ENCODE results near the gene APBB1IP.

Gene APBB1IP

GRCh38 chr10:26524161-26524896 is 86.2 kb downstream of the APBB1IP start:
- H3K9me3 Mint-ChIP-seq = peaks cover 1% of the 10 kb centered on the region
- H3K27ac Mint-ChIP-seq = peak overlapping the region; percentile 45
- peaks cover 41% of the 10 kb centered on the region for H3K4me1 Mint-ChIP-seq
- DNase-seq (no peak), ATAC-seq (no peak)
- H3K4me3 Mint-ChIP-seq = no peak overlapping the region
- H3K36me3 Mint-ChIP-seq (ENCODE audit: low read depth) = peaks cover 71% of the 10 kb centered on the region
- no peaks in the 10 kb centered on the region for H3K27me3 Mint-ChIP-seq

- H3K9me3 Mint-ChIP-seq = no peaks in the 10 kb centered on the region
- H3K27ac Mint-ChIP-seq = peak overlapping the region; percentile 68
- DNase-seq (no peak), ATAC-seq (no peak)
- H3K4me1 Mint-ChIP-seq = peaks cover 37% of the 10 kb centered on the region
- H3K27me3 Mint-ChIP-seq = no peaks in the 10 kb centered on the region
- peaks cover 59% of the 10 kb centered on the region for H3K36me3 Mint-ChIP-seq (ENCODE audit: low read depth)
- H3K4me3 Mint-ChIP-seq = no peak overlapping the region
These were observed 87.4 kb downstream of the APBB1IP start for GRCh38 chr10:26525586-26525985.

GRCh38 chr10:26527018-26527417 is 88.9 kb downstream of the APBB1IP start:
- Mint-ChIP-seq H3K27me3 (no peaks in the 10 kb centered on the region), H3K27ac (no peak overlapping the region), H3K36me3 (ENCODE audit: low read depth) (peaks cover 55% of the 10 kb centered on the region), H3K4me1 (peaks cover 36% of the 10 kb centered on the region), H3K9me3 (no peaks in the 10 kb centered on the region), H3K4me3 (no peak overlapping the region)
- DNase-seq (no peak), ATAC-seq (peak; percentile 75)

- DNase-seq = no peak
- H3K4me1 Mint-ChIP-seq = peaks cover 35% of the 10 kb centered on the region
- H3K9me3 Mint-ChIP-seq = no peaks in the 10 kb centered on the region
- H3K27me3 Mint-ChIP-seq = no peaks in the 10 kb centered on the region
- peak overlapping the region; percentile 14 for H3K27ac Mint-ChIP-seq
- H3K4me3 Mint-ChIP-seq = no peak overlapping the region
- peaks cover 53% of the 10 kb centered on the region for H3K36me3 Mint-ChIP-seq (ENCODE audit: low read depth)
- no peak for ATAC-seq
These were observed 89.9 kb downstream of the APBB1IP start for GRCh38 chr10:26528048-26528447.

- ATAC-seq (no peak), DNase-seq (no peak)
- Mint-ChIP-seq H3K4me3 (no peak overlapping the region), H3K4me1 (peaks cover 30% of the 10 kb centered on the region), H3K9me3 (no peaks in the 10 kb centered on the region), H3K27ac (no peak overlapping the region), H3K36me3 (ENCODE audit: low read depth) (peaks cover 54% of the 10 kb centered on the region), H3K27me3 (no peaks in the 10 kb centered on the region)
These were observed 90.7 kb downstream of the APBB1IP start for GRCh38 chr10:26528715-26529393.

GRCh38 chr10:26534384-26534783 is 96.2 kb downstream of the APBB1IP start:
- DNase-seq = no peak
- peaks cover 39% of the 10 kb centered on the region for H3K36me3 Mint-ChIP-seq (ENCODE audit: low read depth)
- no peak overlapping the region for H3K27ac Mint-ChIP-seq

GRCh38 chr10:26540601-26541000 is 102.5 kb downstream of the APBB1IP start:
- DNase-seq (no peak), ATAC-seq (peak; percentile 76)
- H3K36me3 Mint-ChIP-seq (ENCODE audit: low read depth) = peaks cover 58% of the 10 kb centered on the region
- peak overlapping the region; percentile 78 for H3K27ac Mint-ChIP-seq
- H3K9me3 Mint-ChIP-seq = no peaks in the 10 kb centered on the region
- H3K4me1 Mint-ChIP-seq = peaks cover 39% of the 10 kb centered on the region
- no peaks in the 10 kb centered on the region for H3K27me3 Mint-ChIP-seq
- H3K4me3 Mint-ChIP-seq = no peak overlapping the region

More at GRCh38 chr10:26534384-26534783, 96.2 kb downstream of the APBB1IP start:
- Mint-ChIP-seq H3K9me3 (no peaks in the 10 kb centered on the region), H3K4me3 (no peak overlapping the region), H3K4me1 (no peaks in the 10 kb centered on the region), H3K27me3 (no peaks in the 10 kb centered on the region)
- no peak for ATAC-seq

- Mint-ChIP-seq H3K9me3 (peaks cover 8% of the 10 kb centered on the region), H3K27me3 (no peaks in the 10 kb centered on the region), H3K36me3 (ENCODE audit: low read depth) (peaks cover 66% of the 10 kb centered on the region), H3K27ac (peak overlapping the region; percentile 71), H3K4me1 (peaks cover 41% of the 10 kb centered on the region), H3K4me3 (no peak overlapping the region)
- DNase-seq (no peak), ATAC-seq (peak; percentile 49)
These were observed 105.6 kb downstream of the APBB1IP start for GRCh38 chr10:26543567-26544306.

- no peak overlapping the region for H3K4me3 Mint-ChIP-seq
- ATAC-seq (no peak), DNase-seq (no peak)
- H3K27me3 Mint-ChIP-seq = no peaks in the 10 kb centered on the region
- H3K9me3 Mint-ChIP-seq = peaks cover 14% of the 10 kb centered on the region
- H3K36me3 Mint-ChIP-seq (ENCODE audit: low read depth) = peaks cover 78% of the 10 kb centered on the region
- peak overlapping the region; percentile 71 for H3K27ac Mint-ChIP-seq
- peaks cover 43% of the 10 kb centered on the region for H3K4me1 Mint-ChIP-seq
These were observed 106.8 kb downstream of the APBB1IP start for GRCh38 chr10:26544932-26545331.

GRCh38 chr10:26550774-26551526 is 112.8 kb downstream of the APBB1IP start:
- H3K36me3 Mint-ChIP-seq (ENCODE audit: low read depth) = peaks cover 71% of the 10 kb centered on the region
- no peak for ATAC-seq
- H3K4me1 Mint-ChIP-seq = peaks cover 12% of the 10 kb centered on the region
- DNase-seq = no peak
- no peaks in the 10 kb centered on the region for H3K27me3 Mint-ChIP-seq
- peaks cover 22% of the 10 kb centered on the region for H3K9me3 Mint-ChIP-seq
- no peak overlapping the region for H3K4me3 Mint-ChIP-seq
- H3K27ac Mint-ChIP-seq = no peak overlapping the region

GRCh38 chr10:26554246-26554645 is 116.1 kb downstream of the APBB1IP start:
- peaks cover 11% of the 10 kb centered on the region for H3K9me3 Mint-ChIP-seq
- H3K27me3 Mint-ChIP-seq = no peaks in the 10 kb centered on the region
- H3K27ac Mint-ChIP-seq = no peak overlapping the region
- peaks cover 47% of the 10 kb centered on the region for H3K36me3 Mint-ChIP-seq (ENCODE audit: low read depth)
- H3K4me1 Mint-ChIP-seq = peaks cover 8% of the 10 kb centered on the region
- H3K4me3 Mint-ChIP-seq = no peak overlapping the region
- DNase-seq (no peak), ATAC-seq (no peak)

- H3K4me3 Mint-ChIP-seq = no peak overlapping the region
- H3K9me3 Mint-ChIP-seq = no peaks in the 10 kb centered on the region
- no peaks in the 10 kb centered on the region for H3K27me3 Mint-ChIP-seq
- peaks cover 2% of the 10 kb centered on the region for H3K4me1 Mint-ChIP-seq
- peaks cover 41% of the 10 kb centered on the region for H3K36me3 Mint-ChIP-seq (ENCODE audit: low read depth)
- no peak overlapping the region for H3K27ac Mint-ChIP-seq
- DNase-seq (no peak), ATAC-seq (no peak)
These were observed 117.7 kb downstream of the APBB1IP start for GRCh38 chr10:26555719-26556368.

- H3K36me3 Mint-ChIP-seq (ENCODE audit: low read depth) = peaks cover 39% of the 10 kb centered on the region
- peaks cover 2% of the 10 kb centered on the region for H3K4me1 Mint-ChIP-seq
- ATAC-seq (peak; percentile 40), DNase-seq (no peak)
- no peaks in the 10 kb centered on the region for H3K9me3 Mint-ChIP-seq
- H3K4me3 Mint-ChIP-seq = no peak overlapping the region
- no peaks in the 10 kb centered on the region for H3K27me3 Mint-ChIP-seq
- peak overlapping the region; percentile 46 for H3K27ac Mint-ChIP-seq
These were observed 118.9 kb downstream of the APBB1IP start for GRCh38 chr10:26556748-26557640.

Data from activated naive CD8-positive, alpha-beta T cell treated with anti-CD3 and anti-CD28 coated beads, Interleukin-2, amount 50 U/mL, for 24 hours (primary cell).